Ishikawa (cell line): ENCODE results near the gene TRPM3.

Experiments
- CEBPB ChIP-seq: IDR thresholded peaks from 2 replicates; pipeline ENCODE4 v1.6.1; 2012
- EGR1 ChIP-seq: IDR thresholded peaks from 2 replicates; pipeline ENCODE4 v1.6.1; 2012
- EP300 ChIP-seq: IDR thresholded peaks from 2 replicates; pipeline ENCODE4 v1.6.1; 2012; ENCODE audit warnings: borderline replicate concordance
- NFIC ChIP-seq: IDR thresholded peaks from 2 replicates; pipeline ENCODE4 v1.6.1; 2012
- RAD21 ChIP-seq: IDR thresholded peaks from 2 replicates; pipeline ENCODE4 v1.6.1; 2012; ENCODE audit warnings: low read depth
- REST ChIP-seq: IDR thresholded peaks from 2 replicates; pipeline ENCODE4 v1.6.1; 2012; ENCODE audit warnings: low read depth, mild to moderate bottlenecking
- TAF1 ChIP-seq: IDR thresholded peaks from 2 replicates; pipeline ENCODE4 v1.6.1; 2012; ENCODE audit warnings: low read depth, mild to moderate bottlenecking
- TCF12 ChIP-seq: IDR thresholded peaks from 2 replicates; pipeline ENCODE4 v1.6.1; 2012; ENCODE audit warnings: low read depth
- YY1 ChIP-seq: IDR thresholded peaks from 2 replicates; pipeline ENCODE4 v1.6.1; 2012; ENCODE audit warnings: low read depth
- TF ChIP-seq, protein P1 (sequence below): IDR thresholded peaks from 2 replicates; pipeline ENCODE4 v1.6.1; 2012
- TF ChIP-seq, protein P2 (sequence below): IDR thresholded peaks from 2 replicates; pipeline ENCODE4 v1.6.1; 2012

GRCh38 chr9:70514273-70514672, 607.1 kb downstream of the TRPM3 start:
- TF ChIP-seq, protein P1, sequence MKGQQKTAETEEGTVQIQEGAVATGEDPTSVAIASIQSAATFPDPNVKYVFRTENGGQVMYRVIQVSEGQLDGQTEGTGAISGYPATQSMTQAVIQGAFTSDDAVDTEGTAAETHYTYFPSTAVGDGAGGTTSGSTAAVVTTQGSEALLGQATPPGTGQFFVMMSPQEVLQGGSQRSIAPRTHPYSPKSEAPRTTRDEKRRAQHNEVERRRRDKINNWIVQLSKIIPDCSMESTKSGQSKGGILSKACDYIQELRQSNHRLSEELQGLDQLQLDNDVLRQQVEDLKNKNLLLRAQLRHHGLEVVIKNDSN = no peak
- TF ChIP-seq RAD21 (no peak), EP300 (no peak), TAF1 (no peak), EGR1 (no peak), TCF12 (no peak), CEBPB (no peak), NFIC (no peak), YY1 (no peak), REST (no peak)
- TF ChIP-seq, protein P2, sequence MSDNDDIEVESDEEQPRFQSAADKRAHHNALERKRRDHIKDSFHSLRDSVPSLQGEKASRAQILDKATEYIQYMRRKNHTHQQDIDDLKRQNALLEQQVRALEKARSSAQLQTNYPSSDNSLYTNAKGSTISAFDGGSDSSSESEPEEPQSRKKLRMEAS = no peak
